ENCODE measurements around the gene TYSND1. TPM values are rescaled to one million over a fixed set of nuclear protein-coding genes. Genes with fewer than 3 reads are reported as not detected.

The TYSND1 gene
- total and polyA plus RNA-seq, 2 of the 13 experiments (the other 11 are each of a cell fraction or from before 2014, with no cell fraction given): 3.3 to 8.9 TPM

- TF ChIP-seq KDM4B (CRISPR knock-in tag; IDR thresholded peaks at IDR 0.05) (peak; percentile 85; the same call in 1 of the 2 replicates), MXI1 (IDR thresholded peaks at IDR 0.05; ENCODE audit: borderline replicate concordance, low read depth, low read length) (peak; percentile 86; the same call in 1 of the 3 replicates), ZNF232 (CRISPR knock-in tag; IDR thresholded peaks at IDR 0.05; ENCODE audit: borderline replicate concordance) (no peak; the same call in 1 of the 2 replicates), POLR2AphosphoS2 (IDR thresholded peaks at IDR 0.05; ENCODE audit: low read depth, low read length) (no peak), HIVEP1 (CRISPR knock-in tag; IDR thresholded peaks at IDR 0.05) (peak; percentile 41; the same call in 1 of the 2 replicates), EED (CRISPR knock-in tag; IDR thresholded peaks at IDR 0.05) (no peak), GRHL1 (CRISPR knock-in tag; conservative IDR thresholded peaks at IDR 0.05) (no peak), ZNF784 (CRISPR knock-in tag; IDR thresholded peaks at IDR 0.05; ENCODE audit: borderline replicate concordance) (no peak), BORCS8-MEF2B (CRISPR knock-in tag; IDR thresholded peaks at IDR 0.05) (peak; percentile 75), REXO4 (CRISPR knock-in tag; IDR thresholded peaks at IDR 0.05; ENCODE audit: borderline replicate concordance) (no peak), MEIS1 (CRISPR knock-in tag; IDR thresholded peaks at IDR 0.05; ENCODE audit: borderline replicate concordance) (peak; percentile 39; the same call in 1 of the 2 replicates), ZNF496 (CRISPR knock-in tag; IDR thresholded peaks at IDR 0.05; ENCODE audit: insufficient replicate concordance) (no peak), SIX4 (CRISPR knock-in tag; IDR thresholded peaks at IDR 0.05) (no peak), BRD4 (CRISPR knock-in tag; IDR thresholded peaks at IDR 0.05) (0 out of 2 replicates have a peak, but pooled peaks have one; percentile 56), GATAD2A (CRISPR knock-in tag; IDR thresholded peaks at IDR 0.05) (peak; percentile 82), ZNF335 (CRISPR knock-in tag; IDR thresholded peaks at IDR 0.05) (0 out of 2 replicates have a peak, but pooled peaks have one; percentile 57), ZNF33A (CRISPR knock-in tag; IDR thresholded peaks at IDR 0.05; ENCODE audit: borderline replicate concordance) (0 out of 2 replicates have a peak, but pooled peaks have one; percentile 46)
- TF ChIP-seq, protein P1, sequence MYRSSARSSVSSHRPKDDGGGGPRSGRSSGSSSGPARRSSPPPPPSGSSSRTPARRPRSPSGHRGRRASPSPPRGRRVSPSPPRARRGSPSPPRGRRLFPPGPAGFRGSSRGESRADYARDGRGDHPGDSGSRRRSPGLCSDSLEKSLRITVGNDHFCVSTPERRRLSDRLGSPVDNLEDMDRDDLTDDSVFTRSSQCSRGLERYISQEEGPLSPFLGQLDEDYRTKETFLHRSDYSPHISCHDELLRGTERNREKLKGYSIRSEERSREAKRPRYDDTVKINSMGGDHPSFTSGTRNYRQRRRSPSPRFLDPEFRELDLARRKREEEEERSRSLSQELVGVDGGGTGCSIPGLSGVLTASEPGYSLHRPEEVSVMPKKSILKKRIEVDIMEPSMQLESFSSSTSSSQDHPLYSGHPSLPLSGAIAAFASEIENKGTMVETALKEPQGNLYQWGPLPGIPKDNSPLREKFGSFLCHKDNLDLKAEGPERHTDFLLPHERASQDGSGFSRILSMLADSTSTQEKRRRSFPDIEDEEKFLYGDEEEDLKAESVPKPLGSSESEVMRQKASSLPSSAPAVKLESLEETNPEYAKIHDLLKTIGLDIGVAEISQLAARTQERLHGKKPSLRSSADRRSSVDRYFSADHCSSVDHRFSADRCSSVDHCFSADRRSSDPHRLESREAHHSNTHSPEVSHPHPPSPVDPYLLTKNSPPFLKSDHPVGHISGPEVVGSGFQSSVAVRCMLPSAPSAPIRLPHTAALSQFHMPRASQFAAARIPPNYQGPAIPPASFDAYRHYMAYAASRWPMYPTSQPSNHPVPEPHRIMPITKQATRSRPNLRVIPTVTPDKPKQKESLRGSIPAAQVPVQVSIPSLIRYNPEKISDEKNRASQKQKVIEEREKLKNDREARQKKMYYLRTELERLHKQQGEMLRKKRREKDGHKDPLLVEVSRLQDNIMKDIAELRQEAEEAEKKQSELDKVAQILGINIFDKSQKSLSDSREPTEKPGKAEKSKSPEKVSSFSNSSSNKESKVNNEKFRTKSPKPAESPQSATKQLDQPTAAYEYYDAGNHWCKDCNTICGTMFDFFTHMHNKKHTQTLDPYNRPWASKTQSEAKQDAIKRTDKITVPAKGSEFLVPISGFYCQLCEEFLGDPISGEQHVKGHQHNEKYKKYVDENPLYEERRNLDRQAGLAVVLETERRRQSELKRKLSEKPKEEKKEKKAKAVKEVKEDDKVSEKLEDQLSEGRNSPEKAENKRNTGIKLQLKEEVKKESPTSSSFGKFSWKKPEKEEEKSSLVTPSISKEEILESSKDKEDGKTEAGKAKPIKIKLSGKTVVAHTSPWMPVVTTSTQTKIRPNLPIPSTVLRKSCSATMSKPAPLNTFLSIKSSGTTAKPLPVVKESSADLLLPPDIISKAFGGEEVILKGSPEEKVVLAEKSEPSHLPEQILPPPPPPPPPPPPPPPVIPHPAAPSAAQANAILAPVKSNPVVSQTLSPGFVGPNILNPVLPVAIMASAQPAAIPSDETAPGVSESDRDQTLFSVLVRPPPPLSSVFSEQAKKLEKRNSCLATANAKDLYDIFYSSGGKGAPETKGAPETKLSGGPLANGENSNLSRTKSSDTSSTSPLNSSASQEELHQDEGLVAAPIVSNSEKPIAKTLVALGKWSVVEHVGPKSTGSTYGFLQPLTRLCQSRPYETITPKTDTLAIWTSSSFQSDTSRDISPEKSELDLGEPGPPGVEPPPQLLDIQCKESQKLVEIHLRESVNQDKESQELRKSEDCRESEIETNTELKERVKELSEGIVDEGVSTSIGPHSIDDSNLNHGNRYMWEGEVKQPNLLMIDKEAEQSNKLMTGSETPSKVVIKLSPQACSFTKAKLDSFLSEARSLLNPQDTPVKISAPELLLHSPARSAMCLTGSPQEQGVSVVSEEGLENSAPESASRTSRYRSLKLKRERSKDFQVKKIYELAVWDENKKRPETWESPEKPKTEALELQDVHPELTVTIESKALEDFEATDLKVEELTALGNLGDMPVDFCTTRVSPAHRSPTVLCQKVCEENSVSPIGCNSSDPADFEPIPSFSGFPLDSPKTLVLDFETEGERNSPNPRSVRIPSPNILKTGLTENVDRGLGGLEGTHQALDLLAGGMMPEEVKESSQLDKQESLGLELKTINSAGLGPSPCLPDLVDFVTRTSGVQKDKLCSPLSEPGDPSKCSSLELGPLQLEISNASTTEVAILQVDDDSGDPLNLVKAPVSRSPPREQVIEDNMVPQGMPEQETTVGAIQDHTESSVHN (CRISPR knock-in tag; IDR thresholded peaks at IDR 0.05): no peak
Measured at GRCh38 chr10:70132098-70133029, 14.1 kb downstream of the TYSND1 start, which contains the start of gene AIFM2 (continued).

All from HepG2 (cell line).